WTC11 (cell line): ENCODE measurements around the gene ZNF782.

Source experiments
- ATF3 ChIP-seq: sonication (generic); formaldehyde crosslinking; conservative IDR thresholded peaks from 2 replicates; pipeline ENCODE4 v1.8.1; 2022; ENCODE audit warnings: mild to moderate bottlenecking, missing genetic modification reagents
- ATF6 ChIP-seq: sonication (generic); formaldehyde crosslinking; IDR thresholded peaks from 2 replicates; pipeline ENCODE4 v1.8.1; 2023; ENCODE audit warnings: mild to moderate bottlenecking, missing genetic modification reagents
- CTCF ChIP-seq: fragments of 200-600 bp; IDR thresholded peaks from 2 replicates; pipeline ENCODE4 v1.8.0; 2022; ENCODE audit warnings: antibody characterized with exemption
- E2F1 ChIP-seq: sonication (generic); formaldehyde crosslinking; IDR thresholded peaks from 2 replicates; pipeline ENCODE4 v1.8.0; 2022; ENCODE audit warnings: mild to moderate bottlenecking, missing genetic modification reagents

- TF ChIP-seq ATF3 (CRISPR knock-in tag) (no peak), E2F1 (CRISPR knock-in tag) (no peak), CTCF (no peak), ATF6 (no peak)
Observed at GRCh38 chr9:96884443-96884842, 30.1 kb upstream of the ZNF782 start.
